ENCODE data around the gene ZNF646. TPM values are rescaled to one million over a fixed set of nuclear protein-coding genes. Genes with fewer than 3 reads are reported as not detected.
A peak's percentile ranks its signal among the peaks of the same experiment; 100 is the strongest.

Gene ZNF646
- total RNA-seq, 6 donors from 2014 or later, result 16.7 to 40.9 (median 23.2) TPM

GRCh38 chr16:31083081-31083480 lies 8.9 kb downstream of the ZNF646 start:
- Histone ChIP-seq H3K36me3 (peaks cover 21 to 94% (median 55%) of the 10 kb centered on the region in 4 donors), H3K4me3 (no peak overlapping the region), H3K27ac (peak overlapping the region in 1 of 4 donors; percentile 59), H3K9me3 (no peaks in the 10 kb centered on the region), H3K27me3 (no peaks in the 10 kb centered on the region), H3K4me1 (peaks cover 10 to 43% (median 17%) of the 10 kb centered on the region in 4 donors)
- no peak for DNase-seq
- WGBS, 2 donors, result 73 to 74% methylated on average over 9 of the region's 9 CpGs
- TF ChIP-seq POLR2AphosphoS5 (IDR thresholded peaks at IDR 0.05), result no peak
- no peak for TF ChIP-seq EP300 (IDR thresholded peaks at IDR 0.05)
- TF ChIP-seq POLR2A (IDR thresholded peaks at IDR 0.05), result no peak
- no peak for TF ChIP-seq CTCF (IDR thresholded peaks at IDR 0.05)
- no peak for ATAC-seq (ENCODE audit: low FRiP score in 2 of 2)

- H3K4me3 ChIP-seq, result no peak overlapping the region
- WGBS, 2 donors, result 90 to 93% methylated on average over 1 to 5 of the region's 5 CpGs
- ATAC-seq (ENCODE audit: low FRiP score in 2 of 2), result no peak
These were observed 9.3 kb downstream of the ZNF646 start for GRCh38 chr16:31083556-31083955.

GRCh38 chr16:31083981-31084380 lies 9.8 kb downstream of the ZNF646 start:
- Histone ChIP-seq H3K36me3 (peaks cover 13 to 87% (median 46%) of the 10 kb centered on the region in 4 donors), H3K4me1 (peaks cover 10 to 37% (median 17%) of the 10 kb centered on the region in 4 donors), H3K9me3 (no peaks in the 10 kb centered on the region), H3K27me3 (no peaks in the 10 kb centered on the region), H3K27ac (peak overlapping the region in 1 of 4 donors; percentile 61), H3K4me3 (no peak overlapping the region)
- DNase-seq, result peak in 1 of 2 donors; percentile 63
- TF ChIP-seq CTCF (IDR thresholded peaks at IDR 0.05), result no peak
- no peak for TF ChIP-seq POLR2AphosphoS5 (IDR thresholded peaks at IDR 0.05)
- ATAC-seq (ENCODE audit: low FRiP score in 2 of 2), result no peak
- 80 to 86% methylated on average over 1 to 10 of the region's 13 CpGs for WGBS, 2 donors

More at GRCh38 chr16:31083556-31083955, 9.3 kb downstream of the ZNF646 start:
- Histone ChIP-seq H3K27ac (peak overlapping the region in 1 of 4 donors; percentile 59), H3K36me3 (peaks cover 17 to 91% (median 50%) of the 10 kb centered on the region in 4 donors), H3K27me3 (no peaks in the 10 kb centered on the region), H3K4me1 (peaks cover 10 to 42% (median 17%) of the 10 kb centered on the region in 4 donors), H3K9me3 (no peaks in the 10 kb centered on the region)
- no peak for DNase-seq
- TF ChIP-seq CTCF (IDR thresholded peaks at IDR 0.05) (no peak), POLR2A (IDR thresholded peaks at IDR 0.05) (no peak), EP300 (IDR thresholded peaks at IDR 0.05) (no peak), POLR2AphosphoS5 (IDR thresholded peaks at IDR 0.05) (no peak)

- H3K36me3 ChIP-seq, result peaks cover 13 to 87% (median 40%) of the 10 kb centered on the region in 4 donors
- TF ChIP-seq CTCF (IDR thresholded peaks at IDR 0.05), result no peak
- TF ChIP-seq EP300 (IDR thresholded peaks at IDR 0.05), result no peak
- TF ChIP-seq POLR2AphosphoS5 (IDR thresholded peaks at IDR 0.05), result no peak
- no peak for TF ChIP-seq POLR2A (IDR thresholded peaks at IDR 0.05)
These were observed 10.5 kb downstream of the ZNF646 start for GRCh38 chr16:31084584-31085302.

More at GRCh38 chr16:31084584-31085302, 10.5 kb downstream of the ZNF646 start:
- H3K4me3 ChIP-seq, result no peak overlapping the region
- peak in 1 of 2 donors; percentile 3 for ATAC-seq (ENCODE audit: low FRiP score in 2 of 2)
- H3K4me1 ChIP-seq, result peaks cover 10 to 32% (median 17%) of the 10 kb centered on the region in 4 donors
- H3K27me3 ChIP-seq, result no peaks in the 10 kb centered on the region
- H3K27ac ChIP-seq, result peak overlapping the region in 1 of 4 donors; percentile 61
- 90 to 94% methylated on average over 2 to 10 of the region's 16 CpGs for WGBS, 2 donors
- DNase-seq, result no peak
- H3K9me3 ChIP-seq, result no peaks in the 10 kb centered on the region

Measured in upper lobe of left lung (tissue), 6 donors.